Activated naive CD8-positive, alpha-beta T cell treated with anti-CD3 and anti-CD28 coated beads, Interleukin-2, amount 50 U/mL, for 16 hours (primary cell): ENCODE data around the gene KSR1.
A peak's percentile ranks its signal among the peaks of the same experiment; 100 is the strongest.

ENCODE experiments used
- DNase-seq: peaks from one replicate; pipeline ENCODE4 v3.0.0-alpha.2; 2020; ENCODE audit warnings: low read depth, low spot score

KSR1 gene

DNA sequence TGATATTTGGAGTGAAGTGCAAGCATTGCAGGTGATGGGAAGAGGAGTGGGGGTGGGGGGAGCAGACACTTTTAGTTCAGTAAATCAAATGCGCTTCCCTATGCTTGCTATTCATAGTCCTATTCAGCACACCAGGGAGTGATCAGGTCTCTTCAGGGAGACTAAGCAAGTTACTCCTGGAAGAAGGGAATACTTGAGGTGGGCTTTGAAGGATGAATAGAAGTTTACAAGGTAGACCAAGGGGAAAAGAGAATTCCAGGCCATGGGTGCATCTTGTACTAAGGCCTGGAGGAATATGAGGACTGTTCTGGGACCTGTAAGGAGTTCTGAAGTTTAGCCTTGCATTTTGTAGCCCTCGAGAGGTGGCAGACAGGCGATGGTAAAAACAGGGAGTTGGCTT lies 134.6 kb downstream of the KSR1 start:
- DNase-seq: no peak

- no peak for DNase-seq
Measured at GRCh38 chr17:27591986-27592385, 135.7 kb downstream of the KSR1 start.

DNA sequence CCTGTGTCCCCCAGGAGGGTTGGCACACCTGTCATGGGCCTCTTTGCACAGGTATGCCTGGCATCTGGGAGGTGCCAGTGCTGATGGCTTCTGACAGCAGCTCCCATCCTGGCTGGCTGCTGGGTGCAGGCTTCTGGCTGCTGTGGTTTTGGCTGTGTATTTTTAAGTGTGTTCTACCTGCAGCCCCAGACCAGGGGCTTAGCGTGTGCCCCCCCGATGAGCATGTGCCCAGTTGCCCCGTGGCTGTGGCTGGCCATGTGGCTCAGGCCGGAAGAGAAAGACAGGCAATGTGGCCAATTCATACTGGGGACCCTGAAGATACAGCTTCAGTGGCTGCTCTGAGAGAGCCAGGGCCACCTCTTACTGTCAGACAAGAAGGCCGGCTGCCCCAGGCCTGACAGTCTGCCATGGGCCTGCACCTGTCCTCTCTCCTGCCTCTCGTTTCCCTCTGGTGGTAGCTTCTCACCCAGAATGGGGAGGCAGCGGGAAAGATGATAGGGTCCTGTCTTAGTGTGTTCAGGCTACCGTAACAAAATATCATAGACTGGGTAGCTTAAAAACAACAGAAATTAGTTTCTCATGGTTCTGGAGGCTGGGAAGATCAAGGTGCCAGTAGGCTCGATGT lies 137.1 kb downstream of the KSR1 start:
- DNase-seq: no peak

- DNase-seq: no peak
Measured at GRCh38 chr17:27593857-27594255, 137.6 kb downstream of the KSR1 start.

DNA sequence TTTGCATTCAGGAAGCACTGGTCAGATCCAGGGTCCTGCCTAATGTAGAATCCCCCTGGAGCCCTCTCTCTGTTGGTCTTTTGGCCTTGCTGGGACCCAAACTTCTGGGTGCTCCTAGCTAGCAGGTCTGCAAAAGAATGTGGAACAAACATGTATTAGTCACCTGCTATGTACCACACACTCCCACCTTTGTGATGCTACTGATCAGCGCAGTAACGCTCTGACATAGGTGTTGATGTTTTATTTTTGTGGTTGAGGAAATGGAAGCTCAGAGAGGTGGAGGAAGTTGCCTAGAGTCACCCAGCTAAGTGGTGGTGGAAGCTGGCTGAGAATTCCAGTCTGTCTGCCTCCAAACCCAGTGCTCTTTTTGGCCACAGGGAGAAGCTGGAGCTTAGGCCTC lies 139.0 kb downstream of the KSR1 start:
- DNase-seq: no peak

DNA sequence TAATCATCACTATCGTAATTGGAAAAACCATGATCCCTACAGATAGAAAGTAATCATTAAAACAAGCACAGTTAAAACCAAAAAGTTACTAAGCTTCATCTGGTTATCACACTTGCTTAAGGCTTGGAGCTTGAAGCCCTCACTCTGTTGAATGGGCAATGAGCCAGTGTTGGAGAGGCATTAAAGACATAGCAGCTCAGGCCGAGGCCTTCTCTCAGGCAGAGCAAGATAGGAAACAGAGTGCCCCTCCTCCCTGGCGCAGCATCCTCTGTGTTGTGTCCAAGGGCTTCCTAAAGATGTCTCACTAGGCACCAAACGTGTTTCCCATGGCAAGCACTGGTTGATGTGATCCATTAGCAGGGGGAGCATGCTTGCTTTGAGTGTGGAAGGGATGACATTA lies 139.8 kb downstream of the KSR1 start:
- DNase-seq: no peak

GRCh38 chr17:27596566-27597187 lies 140.4 kb downstream of the KSR1 start:
- no peak for DNase-seq

- no peak for DNase-seq
Measured at GRCh38 chr17:27597188-27597580, 140.9 kb downstream of the KSR1 start.

GRCh38 chr17:27597783-27598320 lies 141.6 kb downstream of the KSR1 start:
- no peak for DNase-seq

DNA sequence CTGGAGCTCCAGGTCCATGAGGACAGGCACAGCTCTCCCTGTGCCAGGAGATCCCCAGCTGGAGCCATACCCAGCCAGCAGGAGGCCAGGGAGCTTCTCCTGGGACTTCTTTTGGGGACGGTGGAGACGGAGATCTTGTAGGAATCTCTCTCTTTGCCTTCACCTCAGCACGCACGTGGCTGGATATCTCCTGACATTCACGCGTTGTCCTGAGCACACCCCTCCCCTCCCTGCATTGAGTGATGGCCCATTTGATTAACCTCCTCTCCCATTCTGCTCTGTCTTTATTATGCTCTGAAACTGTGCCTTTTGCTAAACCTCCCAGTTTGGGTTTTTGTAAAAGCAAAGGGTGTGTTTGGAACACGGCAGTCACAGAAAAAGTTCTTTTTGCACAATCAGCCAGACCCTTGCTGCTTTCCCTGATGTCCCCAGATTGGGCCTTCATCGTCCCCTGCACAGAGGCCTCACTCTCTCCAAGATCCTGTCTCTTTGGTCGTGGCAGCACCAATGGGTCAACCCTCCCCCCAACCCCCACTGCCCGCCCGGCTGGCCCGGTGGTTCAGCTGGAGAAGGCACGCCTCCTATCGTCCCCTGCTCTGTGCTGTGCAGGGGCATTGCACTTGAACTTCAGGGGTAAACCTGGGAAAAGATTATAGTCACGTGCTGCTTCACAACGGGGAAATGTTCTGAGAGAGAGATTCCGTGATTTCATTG lies 142.2 kb downstream of the KSR1 start:
- no peak for DNase-seq

- DNase-seq: no peak
Measured at GRCh38 chr17:27600471-27600870, 144.2 kb downstream of the KSR1 start.

- DNase-seq: peak; percentile 71
Measured at GRCh38 chr17:27601069-27601974, 145.1 kb downstream of the KSR1 start.

DNA sequence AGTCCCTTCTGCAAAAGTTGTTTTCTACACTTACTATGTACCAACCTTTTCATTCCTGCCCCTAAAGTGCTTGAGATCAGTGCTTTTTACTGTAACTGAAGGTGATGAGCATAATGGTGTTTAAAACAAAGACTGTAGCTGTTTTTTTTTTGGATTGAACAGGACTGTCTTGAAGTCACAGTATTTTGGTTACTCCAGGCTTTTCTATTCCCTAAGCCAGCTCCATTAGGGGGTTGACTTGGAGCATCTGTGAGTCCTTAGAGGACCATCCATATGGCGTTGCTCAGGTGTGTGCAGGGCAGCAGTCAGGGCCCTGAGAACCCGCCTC lies 145.7 kb downstream of the KSR1 start:
- DNase-seq: no peak

- peak; percentile 47 for DNase-seq
Measured at GRCh38 chr17:27602721-27603420, 146.6 kb downstream of the KSR1 start.

DNA sequence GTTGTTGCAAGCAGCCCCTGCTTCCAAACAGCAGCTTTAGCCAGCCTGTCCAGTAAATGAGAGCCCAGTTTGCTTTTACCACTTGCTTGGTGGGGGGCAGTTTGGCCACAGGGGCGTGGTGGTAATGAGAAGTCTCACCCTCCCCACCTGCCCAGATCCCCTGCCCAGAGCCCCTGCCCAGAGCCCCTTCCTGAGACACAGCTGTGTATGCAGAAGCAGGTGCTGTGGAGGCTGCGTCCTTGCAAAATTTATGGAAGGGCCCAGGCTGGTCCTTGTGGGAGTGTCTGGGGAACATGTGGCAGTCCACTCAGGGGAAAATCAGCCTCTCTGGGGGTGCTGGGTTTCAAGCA lies 147.1 kb downstream of the KSR1 start:
- DNase-seq: no peak

GRCh38 chr17:27603880-27604794 lies 147.9 kb downstream of the KSR1 start:
- no peak for DNase-seq

GRCh38 chr17:27605409-27605808 lies 149.2 kb downstream of the KSR1 start:
- DNase-seq: no peak

DNA sequence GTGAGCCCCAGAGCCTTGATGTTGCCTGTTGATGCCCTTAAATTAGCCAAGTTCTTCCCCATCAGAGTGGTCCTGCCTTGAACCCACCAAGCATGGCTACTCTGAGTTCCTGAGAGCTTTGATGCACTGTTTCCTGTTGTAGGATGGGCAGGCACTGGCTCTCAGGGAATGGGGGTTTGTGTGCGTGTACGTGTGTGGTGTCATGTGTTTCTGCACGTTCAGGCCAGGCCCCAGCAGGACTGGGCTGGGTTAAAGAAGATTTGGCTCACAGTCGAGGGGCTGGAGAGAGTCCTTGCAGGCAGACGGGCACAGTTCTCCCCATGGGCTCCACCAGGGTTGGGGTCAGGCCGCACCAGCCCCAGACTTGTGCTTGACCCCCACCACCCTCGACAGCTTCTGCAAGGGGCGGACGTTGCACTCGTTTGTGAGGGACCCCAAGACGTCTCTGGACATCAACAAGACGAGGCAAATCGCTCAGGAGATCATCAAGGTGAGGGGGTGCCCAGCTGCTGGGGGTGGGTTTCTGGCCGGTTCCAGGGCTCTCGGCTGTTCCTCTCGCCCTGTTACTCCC lies 151.4 kb downstream of the KSR1 start:
- DNase-seq: no peak

GRCh38 chr17:27608328-27609230 lies 152.3 kb downstream of the KSR1 start:
- no peak for DNase-seq
